ENCODE data around the gene ATG2A. TPM values are rescaled to one million over a fixed set of nuclear protein-coding genes. Genes with fewer than 3 reads are reported as not detected.

Gene ATG2A
- total and polyA plus RNA-seq, 9 of the 15 experiments (the other 6 are each of a cell fraction or from before 2014, with no cell fraction given): 0.25 to 45.9 (median 5.2) TPM

- TF ChIP-seq, protein P1, sequence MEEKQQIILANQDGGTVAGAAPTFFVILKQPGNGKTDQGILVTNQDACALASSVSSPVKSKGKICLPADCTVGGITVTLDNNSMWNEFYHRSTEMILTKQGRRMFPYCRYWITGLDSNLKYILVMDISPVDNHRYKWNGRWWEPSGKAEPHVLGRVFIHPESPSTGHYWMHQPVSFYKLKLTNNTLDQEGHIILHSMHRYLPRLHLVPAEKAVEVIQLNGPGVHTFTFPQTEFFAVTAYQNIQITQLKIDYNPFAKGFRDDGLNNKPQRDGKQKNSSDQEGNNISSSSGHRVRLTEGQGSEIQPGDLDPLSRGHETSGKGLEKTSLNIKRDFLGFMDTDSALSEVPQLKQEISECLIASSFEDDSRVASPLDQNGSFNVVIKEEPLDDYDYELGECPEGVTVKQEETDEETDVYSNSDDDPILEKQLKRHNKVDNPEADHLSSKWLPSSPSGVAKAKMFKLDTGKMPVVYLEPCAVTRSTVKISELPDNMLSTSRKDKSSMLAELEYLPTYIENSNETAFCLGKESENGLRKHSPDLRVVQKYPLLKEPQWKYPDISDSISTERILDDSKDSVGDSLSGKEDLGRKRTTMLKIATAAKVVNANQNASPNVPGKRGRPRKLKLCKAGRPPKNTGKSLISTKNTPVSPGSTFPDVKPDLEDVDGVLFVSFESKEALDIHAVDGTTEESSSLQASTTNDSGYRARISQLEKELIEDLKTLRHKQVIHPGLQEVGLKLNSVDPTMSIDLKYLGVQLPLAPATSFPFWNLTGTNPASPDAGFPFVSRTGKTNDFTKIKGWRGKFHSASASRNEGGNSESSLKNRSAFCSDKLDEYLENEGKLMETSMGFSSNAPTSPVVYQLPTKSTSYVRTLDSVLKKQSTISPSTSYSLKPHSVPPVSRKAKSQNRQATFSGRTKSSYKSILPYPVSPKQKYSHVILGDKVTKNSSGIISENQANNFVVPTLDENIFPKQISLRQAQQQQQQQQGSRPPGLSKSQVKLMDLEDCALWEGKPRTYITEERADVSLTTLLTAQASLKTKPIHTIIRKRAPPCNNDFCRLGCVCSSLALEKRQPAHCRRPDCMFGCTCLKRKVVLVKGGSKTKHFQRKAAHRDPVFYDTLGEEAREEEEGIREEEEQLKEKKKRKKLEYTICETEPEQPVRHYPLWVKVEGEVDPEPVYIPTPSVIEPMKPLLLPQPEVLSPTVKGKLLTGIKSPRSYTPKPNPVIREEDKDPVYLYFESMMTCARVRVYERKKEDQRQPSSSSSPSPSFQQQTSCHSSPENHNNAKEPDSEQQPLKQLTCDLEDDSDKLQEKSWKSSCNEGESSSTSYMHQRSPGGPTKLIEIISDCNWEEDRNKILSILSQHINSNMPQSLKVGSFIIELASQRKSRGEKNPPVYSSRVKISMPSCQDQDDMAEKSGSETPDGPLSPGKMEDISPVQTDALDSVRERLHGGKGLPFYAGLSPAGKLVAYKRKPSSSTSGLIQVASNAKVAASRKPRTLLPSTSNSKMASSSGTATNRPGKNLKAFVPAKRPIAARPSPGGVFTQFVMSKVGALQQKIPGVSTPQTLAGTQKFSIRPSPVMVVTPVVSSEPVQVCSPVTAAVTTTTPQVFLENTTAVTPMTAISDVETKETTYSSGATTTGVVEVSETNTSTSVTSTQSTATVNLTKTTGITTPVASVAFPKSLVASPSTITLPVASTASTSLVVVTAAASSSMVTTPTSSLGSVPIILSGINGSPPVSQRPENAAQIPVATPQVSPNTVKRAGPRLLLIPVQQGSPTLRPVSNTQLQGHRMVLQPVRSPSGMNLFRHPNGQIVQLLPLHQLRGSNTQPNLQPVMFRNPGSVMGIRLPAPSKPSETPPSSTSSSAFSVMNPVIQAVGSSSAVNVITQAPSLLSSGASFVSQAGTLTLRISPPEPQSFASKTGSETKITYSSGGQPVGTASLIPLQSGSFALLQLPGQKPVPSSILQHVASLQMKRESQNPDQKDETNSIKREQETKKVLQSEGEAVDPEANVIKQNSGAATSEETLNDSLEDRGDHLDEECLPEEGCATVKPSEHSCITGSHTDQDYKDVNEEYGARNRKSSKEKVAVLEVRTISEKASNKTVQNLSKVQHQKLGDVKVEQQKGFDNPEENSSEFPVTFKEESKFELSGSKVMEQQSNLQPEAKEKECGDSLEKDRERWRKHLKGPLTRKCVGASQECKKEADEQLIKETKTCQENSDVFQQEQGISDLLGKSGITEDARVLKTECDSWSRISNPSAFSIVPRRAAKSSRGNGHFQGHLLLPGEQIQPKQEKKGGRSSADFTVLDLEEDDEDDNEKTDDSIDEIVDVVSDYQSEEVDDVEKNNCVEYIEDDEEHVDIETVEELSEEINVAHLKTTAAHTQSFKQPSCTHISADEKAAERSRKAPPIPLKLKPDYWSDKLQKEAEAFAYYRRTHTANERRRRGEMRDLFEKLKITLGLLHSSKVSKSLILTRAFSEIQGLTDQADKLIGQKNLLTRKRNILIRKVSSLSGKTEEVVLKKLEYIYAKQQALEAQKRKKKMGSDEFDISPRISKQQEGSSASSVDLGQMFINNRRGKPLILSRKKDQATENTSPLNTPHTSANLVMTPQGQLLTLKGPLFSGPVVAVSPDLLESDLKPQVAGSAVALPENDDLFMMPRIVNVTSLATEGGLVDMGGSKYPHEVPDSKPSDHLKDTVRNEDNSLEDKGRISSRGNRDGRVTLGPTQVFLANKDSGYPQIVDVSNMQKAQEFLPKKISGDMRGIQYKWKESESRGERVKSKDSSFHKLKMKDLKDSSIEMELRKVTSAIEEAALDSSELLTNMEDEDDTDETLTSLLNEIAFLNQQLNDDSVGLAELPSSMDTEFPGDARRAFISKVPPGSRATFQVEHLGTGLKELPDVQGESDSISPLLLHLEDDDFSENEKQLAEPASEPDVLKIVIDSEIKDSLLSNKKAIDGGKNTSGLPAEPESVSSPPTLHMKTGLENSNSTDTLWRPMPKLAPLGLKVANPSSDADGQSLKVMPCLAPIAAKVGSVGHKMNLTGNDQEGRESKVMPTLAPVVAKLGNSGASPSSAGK (IDR thresholded peaks at IDR 0.05): peak; percentile 98
- TF ChIP-seq NKRF (IDR thresholded peaks at IDR 0.05; ENCODE audit: borderline replicate concordance) (peak; percentile 25; the same call in 1 of the 2 replicates), PTBP1 (IDR thresholded peaks at IDR 0.05; ENCODE audit: low read depth, low read length) (no peak), POLR2H (tag; IDR thresholded peaks at IDR 0.05; ENCODE audit: low read depth) (peak; percentile 84), CHCHD3 (CRISPR knock-in tag; IDR thresholded peaks at IDR 0.05) (0 out of 2 replicates have a peak, but pooled peaks have one; percentile 8), SRSF3 (IDR thresholded peaks at IDR 0.05; ENCODE audit: insufficient read depth, low read length) (no peak), ETV1 (tag; conservative IDR thresholded peaks at IDR 0.05; ENCODE audit: low read depth) (peak; percentile 72)
- TF ChIP-seq, protein P2, sequence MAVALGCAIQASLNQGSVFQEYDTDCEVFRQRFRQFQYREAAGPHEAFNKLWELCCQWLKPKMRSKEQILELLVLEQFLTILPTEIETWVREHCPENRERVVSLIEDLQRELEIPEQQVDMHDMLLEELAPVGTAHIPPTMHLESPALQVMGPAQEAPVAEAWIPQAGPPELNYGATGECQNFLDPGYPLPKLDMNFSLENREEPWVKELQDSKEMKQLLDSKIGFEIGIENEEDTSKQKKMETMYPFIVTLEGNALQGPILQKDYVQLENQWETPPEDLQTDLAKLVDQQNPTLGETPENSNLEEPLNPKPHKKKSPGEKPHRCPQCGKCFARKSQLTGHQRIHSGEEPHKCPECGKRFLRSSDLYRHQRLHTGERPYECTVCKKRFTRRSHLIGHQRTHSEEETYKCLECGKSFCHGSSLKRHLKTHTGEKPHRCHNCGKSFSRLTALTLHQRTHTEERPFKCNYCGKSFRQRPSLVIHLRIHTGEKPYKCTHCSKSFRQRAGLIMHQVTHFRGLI (CRISPR knock-in tag; IDR thresholded peaks at IDR 0.05): 0 out of 2 replicates have a peak, but pooled peaks have one; percentile 22
Measured at GRCh38 chr11:64885367-64886286, 31.4 kb downstream of the ATG2A start (continued).

Data from K562 (cell line).